ENCODE data around the gene OXCT1. TPM values are rescaled to one million over a fixed set of nuclear protein-coding genes. Genes with fewer than 3 reads are reported as not detected.

Gene OXCT1
- total and polyA plus RNA-seq, 7 donors = 5.5 to 22.1 (median 10.7) TPM

DNA sequence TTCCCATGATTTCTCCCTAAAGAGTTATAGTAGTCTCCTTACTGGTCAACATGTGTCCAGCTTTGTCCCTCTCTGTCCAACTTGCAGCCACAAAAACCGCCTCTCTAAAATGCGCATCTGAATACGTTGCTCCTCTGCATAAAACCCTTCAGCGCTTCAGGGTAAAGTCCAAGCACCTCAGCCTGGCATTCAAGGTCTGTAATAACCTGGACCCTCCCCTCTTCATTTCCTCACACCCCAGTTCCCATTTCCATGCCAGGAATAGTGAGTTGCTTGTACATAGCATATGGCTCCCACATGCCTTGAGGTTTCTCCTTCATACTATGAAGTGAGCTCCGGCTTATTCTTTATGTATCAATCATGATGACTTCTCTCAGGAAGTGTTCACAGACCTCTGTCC lies 101.5 kb downstream of the OXCT1 start:
- intact Hi-C loops (cut with DNase I) = no loop called here
- no peak for DNase-seq
- 98 to 99% (median 98%) methylated on average over 5 of the region's 5 CpGs for WGBS, 3 donors
- no peaks in the 10 kb centered on the region for H3K36me3 ChIP-seq (ENCODE audit: insufficient read depth in 1 of 2, low read depth in 1 of 2)
- no peaks in the 10 kb centered on the region for H3K4me1 ChIP-seq
- H3K27me3 ChIP-seq (ENCODE audit: insufficient read depth in 3 of 3, low read length in 2 of 3) = no peaks in the 10 kb centered on the region
- H3K4me3 ChIP-seq = no peak overlapping the region
- TF ChIP-seq, protein P1, sequence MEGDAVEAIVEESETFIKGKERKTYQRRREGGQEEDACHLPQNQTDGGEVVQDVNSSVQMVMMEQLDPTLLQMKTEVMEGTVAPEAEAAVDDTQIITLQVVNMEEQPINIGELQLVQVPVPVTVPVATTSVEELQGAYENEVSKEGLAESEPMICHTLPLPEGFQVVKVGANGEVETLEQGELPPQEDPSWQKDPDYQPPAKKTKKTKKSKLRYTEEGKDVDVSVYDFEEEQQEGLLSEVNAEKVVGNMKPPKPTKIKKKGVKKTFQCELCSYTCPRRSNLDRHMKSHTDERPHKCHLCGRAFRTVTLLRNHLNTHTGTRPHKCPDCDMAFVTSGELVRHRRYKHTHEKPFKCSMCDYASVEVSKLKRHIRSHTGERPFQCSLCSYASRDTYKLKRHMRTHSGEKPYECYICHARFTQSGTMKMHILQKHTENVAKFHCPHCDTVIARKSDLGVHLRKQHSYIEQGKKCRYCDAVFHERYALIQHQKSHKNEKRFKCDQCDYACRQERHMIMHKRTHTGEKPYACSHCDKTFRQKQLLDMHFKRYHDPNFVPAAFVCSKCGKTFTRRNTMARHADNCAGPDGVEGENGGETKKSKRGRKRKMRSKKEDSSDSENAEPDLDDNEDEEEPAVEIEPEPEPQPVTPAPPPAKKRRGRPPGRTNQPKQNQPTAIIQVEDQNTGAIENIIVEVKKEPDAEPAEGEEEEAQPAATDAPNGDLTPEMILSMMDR (IDR thresholded peaks at IDR 0.05) = no peak
- no peak for ATAC-seq
- no peaks in the 10 kb centered on the region for H3K9me3 ChIP-seq
- H3K27ac ChIP-seq = no peak overlapping the region

DNA sequence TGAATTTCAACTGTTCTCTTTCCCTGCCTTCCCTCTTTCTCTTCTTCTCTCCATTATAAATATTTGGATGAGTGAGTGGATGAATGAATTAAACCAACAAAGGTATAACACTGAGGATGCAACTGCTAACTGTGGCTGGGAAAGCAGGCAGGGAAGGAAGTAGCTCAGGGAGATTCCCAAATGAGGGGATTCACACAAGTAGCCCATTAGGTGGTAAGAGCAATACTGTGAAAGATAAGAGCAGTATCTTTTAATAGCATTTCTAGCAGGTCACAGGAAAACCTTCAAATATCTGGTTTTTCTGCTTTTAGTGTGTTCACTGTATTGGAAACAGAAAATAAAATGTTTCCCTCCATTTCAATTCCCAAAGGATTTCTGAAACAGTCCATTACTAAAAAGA lies 105.6 kb downstream of the OXCT1 start:
- TF ChIP-seq, protein P1 (IDR thresholded peaks at IDR 0.05) = no peak
- intact Hi-C loops (cut with DNase I) = no loop called here
- no peak overlapping the region for H3K27ac ChIP-seq
- DNase-seq = no peak
- peaks cover 5% of the 10 kb centered on the region for H3K4me1 ChIP-seq
- H3K27me3 ChIP-seq (ENCODE audit: insufficient read depth in 3 of 3, low read length in 2 of 3) = no peaks in the 10 kb centered on the region
- no peak overlapping the region for H3K4me3 ChIP-seq
- H3K9me3 ChIP-seq = no peaks in the 10 kb centered on the region
- no peaks in the 10 kb centered on the region for H3K36me3 ChIP-seq (ENCODE audit: insufficient read depth in 1 of 2, low read depth in 1 of 2)
- no peak for ATAC-seq

DNA sequence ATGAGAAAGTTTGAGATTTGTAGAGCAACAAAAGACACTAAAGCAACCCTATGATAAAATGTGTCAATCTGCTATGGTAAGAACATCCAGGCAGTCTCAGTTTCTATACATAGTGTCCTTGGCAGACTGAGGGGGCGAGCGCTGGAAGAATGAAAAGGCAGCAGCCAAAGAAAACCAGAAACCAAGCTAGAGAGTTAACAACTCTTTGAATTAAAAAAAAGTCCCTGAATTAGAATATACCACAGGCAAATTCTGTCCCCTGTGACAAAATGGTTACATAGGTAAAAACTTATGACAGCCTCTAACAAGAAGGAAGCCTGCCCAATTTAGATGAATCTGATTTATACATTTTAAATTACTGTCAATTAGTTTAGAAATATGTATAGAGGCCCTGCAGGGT lies 106.7 kb downstream of the OXCT1 start:
- H3K27ac ChIP-seq = no peak overlapping the region
- WGBS, 3 donors = 39 to 79% (median 59%) methylated on average over 2 of the region's 2 CpGs
- intact Hi-C loops (cut with DNase I) = no loop called here

DNA sequence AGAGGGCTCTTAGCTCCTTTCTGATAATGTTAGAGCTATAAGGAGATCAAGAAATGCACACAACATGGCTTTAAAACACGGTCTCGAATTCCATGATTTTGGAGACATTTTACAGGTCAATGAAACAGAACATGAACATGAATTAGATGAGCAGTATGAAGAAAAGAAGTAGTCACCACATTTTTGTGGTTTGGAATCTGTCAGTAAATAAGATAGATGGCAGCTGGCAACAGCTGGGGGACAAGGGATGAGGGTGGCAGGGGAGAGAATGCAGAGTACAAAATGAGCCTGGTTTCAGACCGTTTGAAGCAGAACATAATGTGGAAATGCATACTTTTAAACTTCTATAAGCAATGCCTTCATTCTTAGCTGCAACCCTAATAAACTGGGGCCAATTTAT lies 107.1 kb downstream of the OXCT1 start:
- H3K4me3 ChIP-seq = no peak overlapping the region

More for the DNA sequence above, 106.7 kb downstream of the OXCT1 start:
- peaks cover 5% of the 10 kb centered on the region for H3K4me1 ChIP-seq
- H3K9me3 ChIP-seq = no peaks in the 10 kb centered on the region
- H3K36me3 ChIP-seq (ENCODE audit: insufficient read depth in 1 of 2, low read depth in 1 of 2) = no peaks in the 10 kb centered on the region
- ATAC-seq = no peak
- no peak overlapping the region for H3K4me3 ChIP-seq
- no peaks in the 10 kb centered on the region for H3K27me3 ChIP-seq (ENCODE audit: insufficient read depth in 3 of 3, low read length in 2 of 3)
- TF ChIP-seq, protein P1 (IDR thresholded peaks at IDR 0.05) = no peak
- no peak for DNase-seq

DNA sequence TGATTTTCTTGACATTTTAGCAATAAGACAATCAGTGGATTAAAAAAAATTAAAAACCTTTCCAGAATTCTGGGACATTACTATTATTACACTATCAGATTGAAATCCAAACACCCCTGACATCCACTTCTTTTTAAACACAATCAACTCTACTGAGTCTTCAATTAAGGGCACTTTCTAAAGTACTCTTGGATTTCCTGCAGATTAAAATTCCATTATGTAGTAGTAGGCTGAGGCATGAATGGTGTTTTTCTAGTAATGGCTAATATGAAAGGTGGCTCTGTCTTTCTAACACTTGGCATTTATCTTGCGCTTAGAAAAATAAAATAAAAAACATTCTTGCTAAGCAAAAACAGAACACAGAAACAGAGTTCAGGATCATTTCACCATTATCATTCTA lies 107.8 kb downstream of the OXCT1 start:
- 59 to 76% (median 74%) methylated on average over 1 of the region's 1 CpG for WGBS, 3 donors
- Histone ChIP-seq H3K4me3 (no peak overlapping the region), H3K4me1 (peaks cover 5% of the 10 kb centered on the region), H3K27me3 (ENCODE audit: insufficient read depth in 3 of 3, low read length in 2 of 3) (no peaks in the 10 kb centered on the region), H3K27ac (no peak overlapping the region), H3K36me3 (ENCODE audit: insufficient read depth in 1 of 2, low read depth in 1 of 2) (no peaks in the 10 kb centered on the region), H3K9me3 (no peaks in the 10 kb centered on the region)
- TF ChIP-seq, protein P1 (IDR thresholded peaks at IDR 0.05) = no peak
- no peak for DNase-seq
- intact Hi-C loops (cut with DNase I) = no loop called here
- no peak for ATAC-seq

More for the DNA sequence above, 107.1 kb downstream of the OXCT1 start:
- ATAC-seq (no peak), DNase-seq (no peak)
- Histone ChIP-seq H3K4me1 (peaks cover 5% of the 10 kb centered on the region), H3K27me3 (ENCODE audit: insufficient read depth in 3 of 3, low read length in 2 of 3) (no peaks in the 10 kb centered on the region), H3K36me3 (ENCODE audit: insufficient read depth in 1 of 2, low read depth in 1 of 2) (no peaks in the 10 kb centered on the region), H3K9me3 (no peaks in the 10 kb centered on the region), H3K27ac (no peak overlapping the region)
- intact Hi-C loops (cut with DNase I) = no loop called here
- WGBS, 3 donors = 29 to 43% (median 39%) methylated on average over 3 of the region's 3 CpGs
- TF ChIP-seq, protein P1 (IDR thresholded peaks at IDR 0.05) = no peak

Measured in psoas muscle (tissue), 8 donors.